GM12878 (cell line): ENCODE measurements around the gene ELANE. TPM values are rescaled to one million over a fixed set of nuclear protein-coding genes. Genes with fewer than 3 reads are reported as not detected.

ENCODE experiments used
- ATAC-seq: fragments of 200-7000 bp; cut with Tn5 transposase; 3 replicates; pipeline ENCODE4 v1.9.1; 2020; ENCODE audit warnings: mild to moderate bottlenecking, moderate library complexity
- BruUV-seq: library from RNA; stranded (reverse); fragments of 400-500 nt; replicated peaks from 2 replicates; lab custom pipeline; 2021; lab: Mats Ljungman, UMichigan
- CTCF ChIA-PET: fragments of 300-600 bp; sonication (Branson Sonifier 250); formaldehyde crosslinking; extraction: SDS; loops from one replicate; lab custom pipeline; 2021; ENCODE audit warnings: inconsistent platforms; lab: Yijun Ruan, JAX
- POLR2A ChIA-PET: fragments of 350-600 bp; formaldehyde crosslinking; extraction: SDS; loops from one replicate; lab custom pipeline; 2021; ENCODE audit warnings: inconsistent platforms; lab: Charles Lee
- RAD21 ChIA-PET: fragments of 300-600 bp; sonication (Branson Sonifier 250); formaldehyde crosslinking; loops from one replicate; lab custom pipeline; 2023; ENCODE audit warnings: antibody characterized with exemption; ENCODE audit not compliant: unreplicated experiment; lab: Charles Lee
- SMC1A ChIA-PET: fragments of 300-600 bp; sonication (Branson Sonifier 250); formaldehyde crosslinking; loops from one replicate; lab custom pipeline; 2023; ENCODE audit not compliant: unreplicated experiment, uncharacterized antibody; lab: Charles Lee
- DNase-seq: peaks from one replicate; pipeline ENCODE4 v3.0.0-alpha.2; 2011; ENCODE audit warnings: low read depth, low spot score
- FAIRE-seq: peaks from 3 replicates; lab custom pipeline; 2011; peaks lifted over from hg19 to GRCh38; lab: Jason Lieb, UNC
- H2AFZ ChIP-seq: 2 replicates; pipeline ENCODE4 v1.6.0; 2011; ENCODE audit warnings: low read depth, low read length, control low read depth; ENCODE audit not compliant: control insufficient read depth
- H3K27ac ChIP-seq: 2 replicates; pipeline ENCODE4 v1.5.1; 2011; ENCODE audit warnings: control low read depth; ENCODE audit not compliant: control insufficient read depth, insufficient read depth
- H3K27me3 ChIP-seq, 2 experiments: replicated peaks in 1 of 2; 2 replicates each; pipeline versions ENCODE4 v1.6.0 to v1.6.1; 2011; ENCODE audit warnings: low read length in 1 of 2; ENCODE audit not compliant: control insufficient read depth in 2 of 2, insufficient read depth in 2 of 2
- H3K36me3 ChIP-seq, 2 experiments: 2 replicates each; pipeline ENCODE4 v1.5.1; 2011; ENCODE audit warnings: low read length in 1 of 2; ENCODE audit not compliant: control insufficient read depth in 2 of 2, insufficient read depth in 2 of 2
- H3K4me1 ChIP-seq: 2 replicates; pipeline ENCODE4 v1.6.1; 2011; ENCODE audit warnings: mild to moderate bottlenecking, low read length, moderate library complexity, mixed read lengths; ENCODE audit not compliant: control insufficient read depth, insufficient read depth
- H3K4me2 ChIP-seq: 2 replicates; pipeline ENCODE4 v1.6.0; 2011; ENCODE audit warnings: control low read depth; ENCODE audit not compliant: control insufficient read depth, insufficient read depth
- H3K4me3 ChIP-seq: fragments of 200-600 bp; sonication (generic); 2 replicates; pipeline ENCODE4 v1.5.1; 2016
- H3K79me2 ChIP-seq: 2 replicates; pipeline ENCODE4 v1.6.0; 2011; ENCODE audit warnings: low read length; ENCODE audit not compliant: control insufficient read depth, insufficient read depth
- H3K9ac ChIP-seq: 2 replicates; pipeline ENCODE4 v1.8.0; 2011; ENCODE audit warnings: low read length, control low read depth, mixed read lengths; ENCODE audit not compliant: control insufficient read depth, insufficient read depth
- H3K9me3 ChIP-seq: replicated peaks from 3 replicates; pipeline ENCODE4 v1.5.1; 2011; ENCODE audit warnings: mild to moderate bottlenecking, low read length; ENCODE audit not compliant: control insufficient read depth, insufficient read depth
- H4K20me1 ChIP-seq: 2 replicates; pipeline ENCODE4 v1.6.0; 2011; ENCODE audit not compliant: control insufficient read depth, insufficient read depth
- E2F8 ChIP-seq: fragments of 450-650 bp; IDR thresholded peaks from 2 replicates; pipeline ENCODE4 v1.6.1; 2018; ENCODE audit warnings: mild to moderate bottlenecking, low read depth, moderate library complexity; ENCODE audit not compliant: partially characterized antibody
- EZH2 ChIP-seq: IDR thresholded peaks from 2 replicates; pipeline ENCODE4 v1.6.1; 2012; ENCODE audit warnings: low read depth, mild to moderate bottlenecking, control low read depth, inconsistent platforms, low read length, borderline replicate concordance; ENCODE audit not compliant: control insufficient read depth
- IKZF1 ChIP-seq: fragments of 450-650 bp; conservative IDR thresholded peaks from 2 replicates; pipeline ENCODE4 v1.6.1; 2017; ENCODE audit warnings: antibody characterized with exemption, mild to moderate bottlenecking
- MEF2B ChIP-seq: fragments of 450-650 bp; IDR thresholded peaks from 2 replicates; pipeline ENCODE4 v1.6.1; 2018; ENCODE audit warnings: mild to moderate bottlenecking, moderate library complexity; ENCODE audit not compliant: partially characterized antibody, poor library complexity, severe bottlenecking
- RFX5 ChIP-seq: IDR thresholded peaks from 2 replicates; pipeline ENCODE4 v1.6.1; 2011; ENCODE audit warnings: low read depth, low read length, improper control_type of control experiment
- SMC3 ChIP-seq: IDR thresholded peaks from 2 replicates; pipeline ENCODE4 v1.6.1; 2011; ENCODE audit warnings: low read length, improper control_type of control experiment, borderline replicate concordance
- YY1 ChIP-seq: IDR thresholded peaks from 2 replicates; pipeline ENCODE4 v1.6.1; 2011; ENCODE audit warnings: low read depth, mild to moderate bottlenecking, low read length
- ZBTB33 ChIP-seq: fragments of 450-650 bp; IDR thresholded peaks from 2 replicates; pipeline ENCODE4 v1.6.1; 2017; ENCODE audit warnings: mild to moderate bottlenecking
- WGBS: methylation state at CpG from one replicate; pipeline ENCODE4 v1.1.6; 2016; ENCODE audit warnings: low lambda C conversion rate; ENCODE audit not compliant: insufficient replicate concordance, insufficient coverage; ENCODE audit errors: missing lambda C conversion rate; 5-methylcytosine and 5-hydroxymethylcytosine counted together
- in situ Hi-C: fragments of 300-500 bp; cut with MboI; formaldehyde crosslinking; loops from 9 replicates; pipeline ENCODE4 v1.14.3; 2018; ENCODE audit warnings: mixed read lengths
- intact Hi-C: fragments of 100-400 bp; cut with micrococcal nuclease; formaldehyde crosslinking; loops from one replicate; pipeline ENCODE4 v1.14.2; 2022; ENCODE audit not compliant: unreplicated experiment
- polyA plus RNA-seq, 11 experiments: library from polyadenylated mRNA; depleted of rRNA in 4 of 11; unstranded in 6 of 11; stranded (reverse) in 5 of 11; fragments of >200 nt; fragmentation: Nextera tagmentation in 4 of 11; fragmentation: Illumina TruSeq in 1 of 11; extraction: Ambion mirVana in 4 of 11; extraction: Trizol in 1 of 11; gene quantifications; 1 replicate in 1 of 11; 2 replicates in 10 of 11; pipeline versions ENCODE4 v1.2.1 to v1.2.3, GENCODE V29; 2011 to 2016; ENCODE audit warnings: inconsistent platforms in 2 of 11, missing spikeins in 2 of 11, low read depth in 1 of 11
- total RNA-seq, 4 experiments: library from RNA; depleted of rRNA in 3 of 4; stranded (reverse); fragments of >200 nt in 3 of 4; fragmentation: Illumina TruSeq in 1 of 4; extraction: Trizol in 1 of 4; gene quantifications; 2 replicates each; pipeline versions ENCODE4 v1.2.1 to v1.2.3, GENCODE V29; 2013 to 2021

ELANE gene
- total and polyA plus RNA-seq, 10 of the 15 experiments (the other 5 are each of a cell fraction or from before 2014, with no cell fraction given) = not detected

GRCh38 chr19:850221-850978 is 1.7 kb upstream of the ELANE start:
- ATAC-seq = no peak
- Histone ChIP-seq H3K9me3 (no peaks in the 10 kb centered on the region; the same call in 2 of the 3 replicates), H2AFZ (no peak overlapping the region), H3K4me3 (no peak overlapping the region), H3K79me2 (no peaks in the 10 kb centered on the region), H4K20me1 (no peaks in the 10 kb centered on the region), H3K9ac (no peak overlapping the region), H3K27me3 (no peaks in the 10 kb centered on the region), H3K4me1 (no peaks in the 10 kb centered on the region), H3K36me3 (no peaks in the 10 kb centered on the region), H3K4me2 (no peak overlapping the region), H3K27ac (no peak overlapping the region)
- in situ Hi-C loops (no loop called here), intact Hi-C loops (no loop called here)
- ChIA-PET POLR2A (interaction anchor here (1.1 kb wide), 1 partner anchor 43 kb away, joined by 3 read pairs; the partner anchor contains the start of gene RNU6-9), CTCF (interaction anchor here (0.9 kb wide), 1 partner anchor 13 kb away, joined by 4 read pairs; no protein-coding TSS in a partner anchor), RAD21 (no interaction called here), SMC1A (no interaction called here)
- WGBS = 18% methylated on average over 27 of the region's 28 CpGs
- BruUV-seq = no TSS peak
- TF ChIP-seq ZBTB33 (no peak), E2F8 (no peak), MEF2B (no peak), IKZF1 (0 out of 2 replicates have a peak, but pooled peaks have one; percentile 17), YY1 (no peak), RFX5 (no peak), SMC3 (no peak), EZH2 (no peak)
- FAIRE-seq = no peak
- no peak for DNase-seq
